CD8-positive, alpha-beta memory T cell (primary cell): Measurements from ENCODE around the gene USP40. TPM values are rescaled to one million over a fixed set of nuclear protein-coding genes. Genes with fewer than 3 reads are reported as not detected.

Experiments used
- CTCF ChIA-PET: fragments of 350-600 bp; sonication (Branson Sonifier 250); formaldehyde crosslinking; loops from one replicate; lab custom pipeline; 2021; ENCODE audit warnings: antibody characterized with exemption; lab: Charles Lee
- POLR2A ChIA-PET: fragments of 350-600 bp; sonication (Branson Sonifier 250); formaldehyde crosslinking; loops from one replicate; lab custom pipeline; 2021; ENCODE audit warnings: antibody characterized with exemption; lab: Charles Lee
- DNase-seq, 5 donors: peaks; one replicate each; pipeline versions ENCODE4 v3.0.0 to v3.0.0-alpha.2; 2020 to 2022; ENCODE audit warnings: mixed read lengths in 1 of 5
- H3K27ac ChIP-seq: one replicate; pipeline ENCODE4 v1.7.0; 2013; ENCODE audit warnings: low read depth, mild to moderate bottlenecking, low read length, moderate library complexity
- H3K27me3 ChIP-seq: 2 replicates; pipeline ENCODE4 v1.7.0; 2013; ENCODE audit warnings: low read length, mild to moderate bottlenecking; ENCODE audit not compliant: insufficient read depth, poor library complexity, severe bottlenecking
- H3K36me3 ChIP-seq: 2 replicates; pipeline ENCODE4 v1.7.0; 2013; ENCODE audit warnings: mild to moderate bottlenecking, low read length, moderate library complexity; ENCODE audit not compliant: insufficient read depth
- H3K4me1 ChIP-seq: 2 replicates; pipeline ENCODE4 v1.7.0; 2013; ENCODE audit warnings: mild to moderate bottlenecking, low read length, moderate library complexity; ENCODE audit not compliant: insufficient read depth
- H3K4me3 ChIP-seq: 2 replicates; pipeline ENCODE4 v1.7.0; 2013; ENCODE audit warnings: mild to moderate bottlenecking, low read length
- H3K9me3 ChIP-seq: 2 replicates; pipeline ENCODE4 v1.7.0; 2013; ENCODE audit warnings: mild to moderate bottlenecking, low read length
- H3K27ac Mint-ChIP-seq, 8 donors: one replicate each; pipeline ENCODE4 v1.8.0; 2020 to 2021; ENCODE audit warnings: mixed read lengths in 8 of 8, mild to moderate bottlenecking in 6 of 8, inconsistent platforms in 3 of 8, moderate library complexity in 3 of 8
- H3K27me3 Mint-ChIP-seq, 2 donors: one replicate each; pipeline ENCODE4 v1.8.0; 2020 to 2021; ENCODE audit warnings: mixed read lengths in 2 of 2, mild to moderate bottlenecking in 1 of 2, moderate library complexity in 1 of 2
- H3K36me3 Mint-ChIP-seq, 3 donors: one replicate each; pipeline ENCODE4 v1.8.0; 2020 to 2021; ENCODE audit warnings: mixed read lengths in 3 of 3, inconsistent platforms in 1 of 3, mild to moderate bottlenecking in 1 of 3
- H3K4me1 Mint-ChIP-seq, 3 donors: one replicate each; pipeline ENCODE4 v1.8.0; 2020 to 2021; ENCODE audit warnings: mixed read lengths in 3 of 3, inconsistent platforms in 1 of 3, mild to moderate bottlenecking in 1 of 3
- H3K4me3 Mint-ChIP-seq, 7 donors: one replicate each; pipeline ENCODE4 v1.8.0; 2020 to 2021; ENCODE audit warnings: mixed read lengths in 7 of 7, mild to moderate bottlenecking in 6 of 7, moderate library complexity in 4 of 7, inconsistent platforms in 2 of 7
- H3K9me3 Mint-ChIP-seq, 5 donors: one replicate each; pipeline ENCODE4 v1.8.0; 2020 to 2022; ENCODE audit warnings: mixed read lengths in 5 of 5, mild to moderate bottlenecking in 3 of 5, moderate library complexity in 2 of 5, inconsistent platforms in 1 of 5
- polyA plus RNA-seq: library from polyadenylated mRNA; unstranded; fragments of 300-500 nt; fragmentation: Illumina TruSeq; gene quantifications from one replicate; pipeline ENCODE4 v1.2.3, GENCODE V29; 2021
- total RNA-seq, 2 experiments: library from RNA; stranded (reverse); gene quantifications; one replicate each; pipeline ENCODE4 v1.2.3, GENCODE V29; 2021

USP40 gene
- total and polyA plus RNA-seq, 3 experiments from 2014 or later, result 5.4 to 14.8 (median 13.3) TPM

- peaks cover 17 to 28% (median 27%) of the 10 kb centered on the region in 3 donors for H3K36me3 Mint-ChIP-seq
- no peaks in the 10 kb centered on the region for H3K27me3 Mint-ChIP-seq
- no peaks in the 10 kb centered on the region for H3K4me1 Mint-ChIP-seq
- Histone ChIP-seq H3K9me3 (no peaks in the 10 kb centered on the region), H3K27me3 (no peaks in the 10 kb centered on the region), H3K4me1 (no peaks in the 10 kb centered on the region), H3K27ac (no peak overlapping the region), H3K4me3 (no peak overlapping the region), H3K36me3 (no peaks in the 10 kb centered on the region)
- H3K27ac Mint-ChIP-seq, result no peak overlapping the region
- H3K4me3 Mint-ChIP-seq, result no peak overlapping the region
- ChIA-PET CTCF (no interaction called here), POLR2A (no interaction called here)
- H3K9me3 Mint-ChIP-seq, result no peaks in the 10 kb centered on the region
- DNase-seq, result no peak
Measured at GRCh38 chr2:233546101-233546500, 20.5 kb downstream of the USP40 start.

DNA sequence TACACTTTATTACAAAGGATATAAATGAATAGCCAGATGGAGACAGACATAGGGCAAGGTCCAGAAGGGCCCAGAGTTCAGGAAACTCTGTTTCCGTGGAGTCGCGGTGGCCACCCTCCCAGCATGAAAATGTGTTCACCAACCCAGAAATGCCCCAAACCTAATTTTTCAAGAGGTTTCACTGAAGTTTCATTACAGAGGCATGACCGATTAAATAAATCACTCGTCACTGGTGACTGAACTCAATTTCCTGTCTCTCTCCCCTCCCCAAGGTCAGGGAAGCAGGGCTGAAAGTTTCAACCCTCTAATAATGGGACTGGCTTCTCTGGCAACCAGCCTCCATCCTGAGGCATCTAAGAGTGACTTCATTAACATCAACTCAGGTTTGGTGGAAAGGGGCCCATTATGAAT is 22.4 kb downstream of the USP40 start:
- Histone ChIP-seq H3K4me3 (no peak overlapping the region), H3K9me3 (no peaks in the 10 kb centered on the region), H3K36me3 (no peaks in the 10 kb centered on the region), H3K27me3 (no peaks in the 10 kb centered on the region), H3K27ac (no peak overlapping the region), H3K4me1 (no peaks in the 10 kb centered on the region)
- Mint-ChIP-seq H3K27me3 (no peaks in the 10 kb centered on the region), H3K27ac (no peak overlapping the region), H3K9me3 (no peaks in the 10 kb centered on the region), H3K4me1 (no peaks in the 10 kb centered on the region), H3K36me3 (peaks cover 18 to 32% (median 28%) of the 10 kb centered on the region in 3 donors), H3K4me3 (no peak overlapping the region)
- DNase-seq, result no peak
- ChIA-PET POLR2A (no interaction called here), CTCF (no interaction called here)

DNA sequence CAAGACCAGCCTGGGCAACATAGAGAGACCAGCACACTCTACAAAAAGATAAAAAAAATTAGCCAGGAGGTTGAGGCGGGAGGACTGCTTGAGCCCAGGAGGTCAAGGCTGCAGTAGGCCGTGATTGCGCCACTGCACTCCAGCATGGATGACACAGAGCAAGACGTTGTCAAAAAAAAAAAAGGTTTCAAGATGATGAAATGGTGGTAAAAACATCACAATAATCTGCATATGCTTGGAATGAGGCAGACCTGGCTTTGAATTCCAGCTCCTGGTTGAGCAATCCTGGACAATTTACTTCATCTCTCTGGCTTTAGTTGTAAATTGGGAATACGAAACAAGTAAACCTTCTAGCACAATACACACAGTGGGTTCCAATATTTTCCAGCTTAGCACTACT is 24.1 kb downstream of the USP40 start:
- Histone ChIP-seq H3K4me3 (no peak overlapping the region), H3K4me1 (no peaks in the 10 kb centered on the region), H3K36me3 (no peaks in the 10 kb centered on the region), H3K9me3 (no peaks in the 10 kb centered on the region), H3K27me3 (no peaks in the 10 kb centered on the region), H3K27ac (no peak overlapping the region)
- CTCF ChIA-PET, result no interaction called here
- POLR2A ChIA-PET, result no interaction called here
- H3K27me3 Mint-ChIP-seq, result no peaks in the 10 kb centered on the region
- DNase-seq, result no peak
- H3K4me3 Mint-ChIP-seq, result no peak overlapping the region
- no peak overlapping the region for H3K27ac Mint-ChIP-seq
- H3K36me3 Mint-ChIP-seq, result peaks cover 13 to 31% (median 29%) of the 10 kb centered on the region in 3 donors
- no peaks in the 10 kb centered on the region for H3K4me1 Mint-ChIP-seq
- H3K9me3 Mint-ChIP-seq, result no peaks in the 10 kb centered on the region

- Histone ChIP-seq H3K9me3 (no peaks in the 10 kb centered on the region), H3K4me3 (no peak overlapping the region), H3K27ac (no peak overlapping the region), H3K27me3 (no peaks in the 10 kb centered on the region), H3K36me3 (no peaks in the 10 kb centered on the region), H3K4me1 (no peaks in the 10 kb centered on the region)
- ChIA-PET CTCF (no interaction called here), POLR2A (no interaction called here)
- no peak for DNase-seq
- Mint-ChIP-seq H3K4me1 (no peaks in the 10 kb centered on the region), H3K36me3 (peaks cover 9 to 25% (median 18%) of the 10 kb centered on the region in 3 donors), H3K27me3 (no peaks in the 10 kb centered on the region), H3K9me3 (no peaks in the 10 kb centered on the region), H3K4me3 (no peak overlapping the region), H3K27ac (no peak overlapping the region)
Measured at GRCh38 chr2:233538741-233539140, 27.8 kb downstream of the USP40 start.

- Histone ChIP-seq H3K36me3 (peaks cover 5% of the 10 kb centered on the region), H3K4me3 (no peak overlapping the region), H3K4me1 (no peaks in the 10 kb centered on the region), H3K27me3 (no peaks in the 10 kb centered on the region), H3K27ac (no peak overlapping the region), H3K9me3 (no peaks in the 10 kb centered on the region)
- CTCF ChIA-PET, result no interaction called here
- H3K4me3 Mint-ChIP-seq, result no peak overlapping the region
- no peak for DNase-seq
- no peak overlapping the region for H3K27ac Mint-ChIP-seq
- peaks cover 5 to 25% (median 24%) of the 10 kb centered on the region in 3 donors for H3K36me3 Mint-ChIP-seq
- H3K4me1 Mint-ChIP-seq, result no peaks in the 10 kb centered on the region
- no peaks in the 10 kb centered on the region for H3K9me3 Mint-ChIP-seq
- H3K27me3 Mint-ChIP-seq, result no peaks in the 10 kb centered on the region
- POLR2A ChIA-PET, result no interaction called here
Measured at GRCh38 chr2:233535271-233535670, 31.3 kb downstream of the USP40 start.

- Histone ChIP-seq H3K27ac (no peak overlapping the region), H3K36me3 (peaks cover 5% of the 10 kb centered on the region), H3K4me3 (no peak overlapping the region), H3K4me1 (no peaks in the 10 kb centered on the region), H3K9me3 (no peaks in the 10 kb centered on the region), H3K27me3 (no peaks in the 10 kb centered on the region)
- H3K27me3 Mint-ChIP-seq, result no peaks in the 10 kb centered on the region
- ChIA-PET CTCF (no interaction called here), POLR2A (no interaction called here)
- H3K4me3 Mint-ChIP-seq, result no peak overlapping the region
- H3K9me3 Mint-ChIP-seq, result no peaks in the 10 kb centered on the region
- H3K4me1 Mint-ChIP-seq, result no peaks in the 10 kb centered on the region
- peaks cover 10 to 20% (median 20%) of the 10 kb centered on the region in 3 donors for H3K36me3 Mint-ChIP-seq
- no peak overlapping the region for H3K27ac Mint-ChIP-seq
- DNase-seq, result no peak
Measured at GRCh38 chr2:233532971-233533370, 33.6 kb downstream of the USP40 start.

GRCh38 chr2:233531955-233532354 is 34.6 kb downstream of the USP40 start:
- peaks cover 5% of the 10 kb centered on the region for H3K36me3 ChIP-seq
- Mint-ChIP-seq H3K27ac (no peak overlapping the region), H3K4me1 (no peaks in the 10 kb centered on the region), H3K36me3 (peaks cover 10 to 20% (median 18%) of the 10 kb centered on the region in 3 donors), H3K4me3 (no peak overlapping the region), H3K9me3 (no peaks in the 10 kb centered on the region), H3K27me3 (no peaks in the 10 kb centered on the region)
- no peaks in the 10 kb centered on the region for H3K27me3 ChIP-seq
- POLR2A ChIA-PET, result no interaction called here
- no peaks in the 10 kb centered on the region for H3K9me3 ChIP-seq
- no peak overlapping the region for H3K27ac ChIP-seq
- no peaks in the 10 kb centered on the region for H3K4me1 ChIP-seq
- CTCF ChIA-PET, result no interaction called here
- no peak for DNase-seq
- H3K4me3 ChIP-seq, result no peak overlapping the region

DNA sequence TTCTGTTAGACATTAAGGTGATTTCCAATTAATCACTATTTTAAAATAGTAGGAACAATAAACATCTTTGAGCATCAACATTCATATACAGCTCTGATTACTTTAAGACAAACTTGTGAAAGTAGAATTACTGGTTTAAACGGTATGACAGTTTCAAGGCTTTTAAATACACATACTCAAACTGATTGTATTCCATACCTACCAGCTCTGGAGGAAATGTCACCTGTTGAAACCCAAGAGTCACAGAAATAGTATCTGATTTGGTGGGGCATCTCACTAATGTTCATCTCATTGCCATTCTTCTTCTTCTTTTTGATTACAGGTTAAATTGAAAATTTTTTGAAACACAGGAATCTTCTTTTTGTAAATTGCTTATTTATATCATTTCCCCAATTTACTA is 36.2 kb downstream of the USP40 start:
- CTCF ChIA-PET, result no interaction called here
- Mint-ChIP-seq H3K27ac (no peak overlapping the region), H3K4me1 (no peaks in the 10 kb centered on the region), H3K9me3 (no peaks in the 10 kb centered on the region), H3K4me3 (no peak overlapping the region), H3K36me3 (peaks cover 5 to 21% (median 17%) of the 10 kb centered on the region in 3 donors), H3K27me3 (no peaks in the 10 kb centered on the region)
- no peaks in the 10 kb centered on the region for H3K4me1 ChIP-seq
- no peak for DNase-seq
- H3K9me3 ChIP-seq, result no peaks in the 10 kb centered on the region
- H3K4me3 ChIP-seq, result no peak overlapping the region
- no peak overlapping the region for H3K27ac ChIP-seq
- H3K27me3 ChIP-seq, result no peaks in the 10 kb centered on the region
- POLR2A ChIA-PET, result no interaction called here
- peaks cover 5% of the 10 kb centered on the region for H3K36me3 ChIP-seq

GRCh38 chr2:233528182-233528581 is 38.4 kb downstream of the USP40 start:
- Histone ChIP-seq H3K9me3 (no peaks in the 10 kb centered on the region), H3K36me3 (peaks cover 5% of the 10 kb centered on the region), H3K27me3 (no peaks in the 10 kb centered on the region), H3K4me1 (no peaks in the 10 kb centered on the region), H3K27ac (no peak overlapping the region), H3K4me3 (no peak overlapping the region)
- no peak for DNase-seq
- ChIA-PET CTCF (no interaction called here), POLR2A (no interaction called here)
- H3K36me3 Mint-ChIP-seq, result peaks cover 5 to 20% (median 17%) of the 10 kb centered on the region in 3 donors
- H3K4me3 Mint-ChIP-seq, result no peak overlapping the region
- no peak overlapping the region for H3K27ac Mint-ChIP-seq
- H3K4me1 Mint-ChIP-seq, result no peaks in the 10 kb centered on the region
- no peaks in the 10 kb centered on the region for H3K9me3 Mint-ChIP-seq
- H3K27me3 Mint-ChIP-seq, result no peaks in the 10 kb centered on the region
